GM19240 (cell line): ENCODE measurements around the gene TTC33.
A peak's percentile ranks its signal among the peaks of the same experiment; 100 is the strongest.
"Not testable (repeated sequence)": the region's sequence is repeated elsewhere in the genome, so short reads cannot be mapped to it uniquely, and the experiment has no call there.

Experiments used
- DNase-seq: peaks from one replicate; pipeline ENCODE4 v3.0.0; 2011; ENCODE audit warnings: low spot score; ENCODE audit not compliant: insufficient read length

The TTC33 gene

DNA sequence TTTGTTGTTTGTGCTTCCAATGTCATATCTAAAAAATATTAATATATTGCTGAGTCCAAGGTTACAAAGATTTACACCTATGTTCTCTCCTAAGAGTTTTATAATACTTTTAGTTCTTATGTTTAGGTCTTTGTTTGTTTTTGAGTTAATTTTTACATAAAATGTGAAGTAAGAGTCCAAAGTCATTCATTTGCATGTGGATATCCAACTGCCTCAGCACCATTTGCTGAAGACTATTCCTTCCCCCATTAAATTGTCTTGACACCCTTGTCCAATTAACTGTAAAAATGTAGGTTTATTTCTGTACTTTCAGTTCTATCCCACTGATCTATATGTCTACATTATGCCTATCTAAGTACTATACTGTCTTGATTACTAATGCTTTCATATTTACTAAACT is 35.7 kb downstream of the TTC33 start:
- DNase-seq, result no peak

DNA sequence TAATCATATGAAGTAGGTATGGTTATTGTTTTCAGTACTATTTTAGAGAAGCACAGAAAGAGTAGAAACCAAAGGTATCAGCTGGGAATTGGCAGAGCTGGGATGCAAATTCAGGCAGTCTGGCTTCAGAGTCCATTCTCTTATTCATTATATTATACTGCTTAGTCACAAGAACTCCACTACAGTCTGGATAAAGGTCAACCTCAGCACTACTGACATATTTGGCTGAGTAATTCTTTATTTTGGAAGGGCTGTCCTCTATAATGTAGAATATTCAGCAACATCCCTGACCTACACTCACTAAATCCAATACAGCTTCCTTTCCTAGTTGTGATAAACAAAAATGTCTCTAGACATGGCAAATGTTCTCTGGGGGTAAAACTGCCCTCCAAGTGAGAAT is 38.5 kb downstream of the TTC33 start:
- DNase-seq, result no peak

DNA sequence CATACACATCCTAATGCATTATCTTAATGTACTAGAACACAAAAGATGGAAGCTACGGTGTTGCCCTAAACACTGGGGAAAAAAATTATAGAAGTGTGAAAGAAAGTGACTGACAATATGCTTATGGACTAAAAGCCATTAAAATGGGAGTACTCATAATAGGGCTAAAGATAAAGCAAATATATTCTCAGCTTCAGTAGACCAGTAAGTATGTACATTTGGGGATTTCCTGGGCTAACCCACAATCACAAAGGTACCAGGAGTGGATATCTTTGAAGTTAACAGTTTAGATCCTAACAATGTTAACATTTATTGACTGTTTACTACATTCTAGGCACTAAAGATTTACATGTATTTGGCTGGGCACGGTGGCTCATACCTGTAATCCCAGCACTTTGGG is 39.2 kb downstream of the TTC33 start:
- no peak for DNase-seq

DNA sequence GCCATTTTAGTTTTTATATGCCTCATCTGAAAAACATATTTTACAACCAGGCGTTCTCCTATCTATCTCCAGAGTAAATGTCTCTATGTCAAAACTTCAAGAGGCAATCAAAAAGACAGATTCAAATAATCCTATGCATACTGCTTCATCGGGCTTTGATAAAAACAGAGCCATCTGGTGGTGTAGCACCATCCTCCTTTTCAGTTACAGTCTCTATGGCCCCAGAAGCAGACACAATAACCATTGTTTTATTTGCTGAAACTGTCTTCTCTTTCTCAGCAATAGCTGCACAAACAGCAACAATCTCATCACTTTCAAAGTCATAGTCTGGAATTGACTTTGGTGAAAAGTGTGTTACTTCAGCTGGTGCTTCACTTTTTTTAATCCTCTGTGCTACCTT is 39.8 kb downstream of the TTC33 start:
- DNase-seq, result no peak

DNA sequence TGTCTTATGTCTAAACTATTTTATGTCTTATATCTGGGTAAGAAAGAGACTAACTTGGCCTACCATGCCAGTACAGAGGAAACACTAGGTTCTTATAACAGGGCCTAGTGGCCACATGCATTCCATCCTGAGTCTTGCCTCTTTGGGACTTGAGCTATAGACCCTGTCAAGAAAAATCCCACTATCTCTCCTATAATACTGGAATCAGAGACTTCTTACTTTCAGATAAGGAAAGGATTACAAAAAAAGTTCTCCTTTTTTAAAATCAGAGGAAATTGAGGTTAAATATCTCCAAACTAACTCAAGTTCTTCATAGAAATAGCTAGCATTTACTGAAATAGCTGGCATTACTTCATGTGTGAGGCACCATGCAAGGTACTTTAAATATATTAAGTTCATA is 41.8 kb downstream of the TTC33 start:
- DNase-seq, result no peak

DNA sequence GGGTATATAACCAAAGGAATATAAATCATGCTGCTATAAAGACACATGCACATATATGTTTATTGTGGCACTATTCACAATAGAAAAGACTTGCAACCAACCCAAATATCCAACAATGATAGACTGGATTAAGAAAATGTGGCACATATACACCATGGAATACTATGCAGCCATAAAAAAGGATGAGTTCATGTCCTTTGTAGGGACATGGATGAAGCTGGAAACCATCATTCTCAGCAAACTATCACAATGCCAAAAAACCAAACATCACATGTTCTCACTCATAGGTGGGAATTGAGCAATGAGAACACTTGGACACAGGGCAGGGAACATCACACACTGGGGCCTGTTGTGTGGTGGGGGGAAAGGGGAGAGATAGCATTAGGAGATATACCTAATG is 45.2 kb downstream of the TTC33 start:
- DNase-seq, result not testable (repeated sequence)

DNA sequence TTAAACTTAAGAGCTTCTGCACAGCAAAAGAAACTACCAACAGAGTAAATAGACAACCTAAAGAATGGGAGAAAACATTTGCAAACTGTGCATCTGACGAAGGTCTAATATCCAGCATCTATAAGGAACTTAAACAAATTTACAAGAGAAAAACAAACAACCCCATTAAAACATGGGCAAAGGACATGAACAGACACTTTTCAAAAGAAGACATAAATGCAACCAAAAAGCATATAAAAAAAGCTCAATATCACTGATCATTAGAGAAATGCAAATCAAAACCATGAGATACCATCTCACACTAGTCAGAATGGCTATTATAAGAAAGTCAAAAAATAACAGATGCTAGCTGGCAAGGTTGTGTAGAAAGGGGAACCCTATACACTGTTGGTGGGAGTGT is 50.3 kb downstream of the TTC33 start:
- not testable (repeated sequence) for DNase-seq

DNA sequence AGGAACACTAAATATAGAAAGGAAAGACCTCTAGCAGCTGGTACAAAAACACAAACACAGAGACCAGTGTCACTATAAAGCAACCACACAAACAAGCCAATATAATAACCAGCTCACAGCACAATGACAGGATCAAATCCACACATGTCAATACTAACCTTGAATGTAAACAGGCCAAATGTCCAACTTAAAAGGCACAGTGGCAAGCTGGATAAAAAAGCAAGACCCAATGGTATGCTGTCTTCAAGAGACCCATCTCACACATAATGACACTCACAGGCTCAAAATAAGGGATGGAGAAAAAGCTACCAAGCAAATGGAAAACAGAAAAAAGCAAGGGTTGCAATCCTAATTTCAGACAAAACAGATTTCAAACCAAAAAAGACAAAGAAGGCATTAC is 53.7 kb downstream of the TTC33 start:
- DNase-seq, result not testable (repeated sequence)

DNA sequence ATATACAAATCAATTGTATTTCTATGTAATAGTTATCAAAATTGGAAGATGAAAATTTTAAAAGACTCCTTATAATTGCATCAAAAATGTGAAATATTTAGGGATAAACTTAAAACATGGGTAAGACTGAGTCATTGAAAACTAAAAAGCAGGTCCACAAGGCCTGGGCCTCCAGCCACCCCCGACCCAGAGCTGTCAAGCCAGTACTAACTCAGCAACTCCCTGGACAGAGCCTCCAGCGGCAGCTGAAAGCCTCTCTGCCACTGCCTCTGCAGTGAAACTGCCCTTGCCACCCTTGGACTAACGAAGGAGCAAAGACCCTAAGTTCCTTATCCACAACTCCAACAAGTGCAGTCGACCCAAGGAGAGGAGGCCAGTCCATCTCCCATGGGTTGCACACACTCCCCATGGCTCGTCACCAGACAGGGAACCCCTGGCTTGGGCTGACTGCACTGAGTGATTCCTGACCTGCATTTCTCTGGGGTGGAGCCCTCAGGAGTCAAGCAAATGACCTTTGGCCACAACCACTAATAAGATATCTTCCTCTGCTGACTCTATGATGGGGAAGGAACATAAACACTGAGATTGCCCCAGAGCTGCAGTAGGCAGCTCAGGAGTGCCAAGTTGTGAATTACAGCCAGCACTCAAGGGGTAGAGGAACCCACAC is 55.5 kb downstream of the TTC33 start:
- no peak for DNase-seq

DNA sequence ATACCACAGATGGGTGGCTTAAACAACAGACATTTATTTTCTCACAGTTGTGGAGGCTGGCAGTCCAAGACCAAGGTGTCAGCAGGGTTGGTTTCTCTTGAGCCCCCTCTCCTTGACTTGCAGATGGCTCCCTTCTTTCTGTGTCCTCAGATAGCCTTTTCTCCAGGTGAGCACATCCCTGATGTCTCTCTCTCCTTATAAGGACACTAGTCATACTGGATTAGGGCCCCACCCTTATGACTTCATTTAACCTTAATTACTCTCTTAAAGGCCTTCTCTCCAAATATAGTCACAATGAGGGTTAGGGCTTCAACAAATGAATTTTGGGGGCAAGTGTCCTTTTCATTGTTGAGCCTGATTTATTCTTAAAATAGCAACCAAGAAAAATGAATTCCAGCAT is 61.3 kb downstream of the TTC33 start:
- DNase-seq, result no peak

DNA sequence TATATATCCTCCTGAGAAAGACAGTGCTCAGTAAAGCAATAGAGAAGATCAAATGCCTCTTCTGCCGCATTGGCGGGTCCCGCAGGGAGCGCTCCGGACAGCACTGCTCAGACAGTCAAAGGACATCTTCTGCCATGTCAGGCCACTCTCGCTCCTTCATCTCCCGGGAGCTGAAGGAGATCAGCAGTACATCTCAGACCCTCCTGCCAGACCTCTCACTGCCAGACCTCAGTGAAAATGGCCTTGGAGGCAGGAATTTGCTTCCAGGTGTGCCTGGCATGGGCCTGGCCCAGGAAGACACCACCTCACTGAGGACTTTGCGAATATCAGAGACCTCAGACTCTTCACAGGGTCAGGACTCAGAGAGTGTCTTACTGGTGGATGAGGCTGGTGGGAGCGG is 63.9 kb downstream of the TTC33 start:
- DNase-seq, result no peak

DNA sequence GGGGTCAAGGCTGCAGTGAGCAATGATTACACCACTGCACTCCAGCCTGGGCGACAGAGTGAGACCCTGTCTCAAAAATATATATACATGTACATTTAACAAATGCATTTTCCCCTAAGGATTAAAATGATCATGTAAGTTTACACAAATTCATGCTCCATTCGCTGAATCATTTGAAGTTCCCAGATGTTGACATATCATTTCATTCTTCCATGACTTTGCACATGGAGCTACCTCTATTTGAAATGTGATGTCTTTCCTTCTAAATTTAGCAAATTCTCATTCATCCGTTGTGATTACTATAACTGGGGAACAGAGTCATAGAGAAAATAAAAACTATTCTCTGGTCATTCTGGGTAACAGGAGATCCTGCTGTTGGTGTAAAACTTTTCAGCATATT is 65.5 kb downstream of the TTC33 start:
- no peak for DNase-seq

DNA sequence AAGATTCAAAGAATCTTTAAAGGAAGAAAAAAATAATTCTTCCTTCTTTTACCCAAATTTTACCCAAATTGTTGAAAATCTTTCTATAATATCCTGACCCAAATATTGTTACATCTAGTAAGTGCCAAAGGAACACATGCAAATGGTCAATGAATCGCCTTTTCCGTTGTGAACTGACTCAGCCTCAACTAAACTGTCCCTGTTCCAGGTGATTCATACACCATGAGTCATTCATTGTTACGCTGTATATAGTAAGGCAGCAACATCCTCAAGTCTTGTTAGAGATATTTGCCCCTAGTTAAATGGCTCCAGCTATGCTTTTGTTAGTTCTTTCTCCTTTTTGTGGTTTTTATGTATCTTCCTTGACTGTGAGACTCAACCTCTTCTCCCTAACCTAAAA is 66.3 kb downstream of the TTC33 start:
- no peak for DNase-seq

DNA sequence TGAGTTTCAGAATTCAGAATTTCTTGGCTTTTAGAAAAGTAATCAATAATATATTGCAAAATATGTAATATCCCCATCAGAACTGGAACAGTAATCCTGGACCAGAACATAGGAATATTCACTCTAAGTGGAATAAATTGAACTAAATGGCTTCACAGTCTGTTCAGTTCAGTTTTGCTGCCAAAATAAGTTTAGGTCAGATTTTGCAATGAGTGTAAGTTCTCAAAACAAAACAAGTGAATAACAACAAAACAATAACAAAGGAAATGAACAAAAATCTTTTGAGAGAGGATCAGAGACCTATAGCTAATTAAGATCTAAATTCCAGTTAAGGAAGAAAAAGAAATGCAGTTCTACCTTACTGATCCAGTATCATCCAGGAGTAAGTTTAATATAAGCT is 66.8 kb downstream of the TTC33 start:
- no peak for DNase-seq

DNA sequence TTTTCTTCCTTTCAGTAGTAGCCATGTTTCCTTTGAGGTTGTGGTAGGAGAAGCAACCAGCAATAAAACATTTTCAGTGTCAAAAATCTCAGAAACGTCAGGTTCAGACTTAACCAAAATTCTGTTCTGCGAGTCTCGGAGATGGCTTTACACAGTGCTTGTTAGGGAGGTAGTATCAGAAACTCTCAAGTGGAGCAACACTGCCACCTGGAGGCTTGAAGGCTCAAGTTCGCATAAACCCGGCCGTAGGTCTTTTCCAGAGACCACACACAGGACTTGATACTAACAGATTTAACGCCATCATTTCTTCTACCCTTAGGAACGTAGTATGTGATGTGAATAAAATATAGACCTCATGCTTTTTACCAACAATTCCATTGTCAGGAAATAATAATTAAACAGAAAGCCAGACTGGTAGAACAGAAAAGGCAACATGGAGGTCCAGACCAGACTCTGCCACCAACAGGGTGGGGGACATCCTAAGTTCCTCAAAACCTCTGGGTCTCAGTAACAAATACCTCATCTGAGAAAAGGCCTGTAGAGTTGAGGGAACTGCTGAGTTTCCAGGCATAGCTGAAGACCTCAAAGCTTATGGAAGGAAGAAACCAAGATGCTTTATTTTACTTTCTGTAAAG is 67.5 kb downstream of the TTC33 start:
- DNase-seq, result peak; percentile 40

DNA sequence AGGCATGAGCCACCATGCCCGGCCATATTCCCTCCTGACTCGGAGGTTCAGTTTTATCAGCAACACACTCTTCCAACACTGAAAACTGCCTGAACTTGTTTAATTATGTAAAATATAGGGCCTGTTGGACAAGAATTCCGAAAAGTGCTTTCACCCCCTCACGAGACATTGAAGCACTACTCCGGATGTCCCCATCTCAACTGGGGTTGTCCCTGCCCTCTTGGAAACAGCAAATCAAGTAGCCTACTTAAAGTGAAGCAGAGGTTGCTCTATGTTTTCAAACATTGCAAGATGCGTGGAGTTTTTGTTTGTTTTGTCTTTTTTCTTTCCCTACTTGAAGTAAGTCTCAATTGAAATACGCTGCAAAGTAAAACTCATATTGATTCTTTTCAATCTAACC is 68.4 kb downstream of the TTC33 start:
- DNase-seq, result no peak

DNA sequence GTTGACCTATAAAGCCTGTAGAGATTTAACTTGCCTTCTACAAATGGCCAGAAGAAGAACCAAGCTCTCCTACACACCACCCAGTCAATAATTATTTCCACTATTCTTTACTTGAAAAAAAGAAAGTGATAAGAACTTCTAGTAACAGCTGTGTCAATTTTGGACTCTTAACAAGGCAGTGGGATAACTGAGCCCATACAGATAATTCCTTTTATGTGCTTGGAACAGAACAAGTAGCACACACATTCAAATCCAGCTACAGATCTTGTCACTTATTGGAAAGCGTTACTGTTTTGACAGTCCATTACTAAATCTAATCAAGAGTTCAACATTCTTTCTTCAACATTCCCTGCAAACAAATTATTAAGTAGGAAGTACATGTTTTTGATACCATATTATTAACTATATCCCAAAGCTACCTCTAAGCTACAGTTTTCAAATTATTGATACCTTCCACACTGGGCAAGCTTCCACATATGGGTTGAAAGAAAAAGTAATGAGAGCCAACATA is 69.7 kb downstream of the TTC33 start:
- DNase-seq, result no peak

DNA sequence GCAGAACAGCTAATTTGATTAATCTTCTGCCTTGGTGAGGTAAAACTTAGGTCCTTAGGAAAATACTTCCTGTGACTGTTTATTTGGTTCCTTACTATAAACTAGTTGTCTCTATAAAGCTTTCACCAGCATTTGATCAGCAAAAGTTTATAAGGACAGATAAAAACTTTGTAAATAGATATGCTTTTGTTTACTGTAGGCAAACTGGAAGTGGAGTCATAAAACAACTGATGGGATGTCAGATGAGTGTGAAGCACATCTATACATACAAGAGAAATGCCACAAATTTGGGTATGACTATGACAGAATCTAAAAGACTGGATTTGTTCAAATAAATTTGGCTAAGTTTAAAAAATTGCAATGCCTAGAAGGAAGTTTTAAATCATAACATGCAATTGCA is 70.6 kb downstream of the TTC33 start:
- no peak for DNase-seq

DNA sequence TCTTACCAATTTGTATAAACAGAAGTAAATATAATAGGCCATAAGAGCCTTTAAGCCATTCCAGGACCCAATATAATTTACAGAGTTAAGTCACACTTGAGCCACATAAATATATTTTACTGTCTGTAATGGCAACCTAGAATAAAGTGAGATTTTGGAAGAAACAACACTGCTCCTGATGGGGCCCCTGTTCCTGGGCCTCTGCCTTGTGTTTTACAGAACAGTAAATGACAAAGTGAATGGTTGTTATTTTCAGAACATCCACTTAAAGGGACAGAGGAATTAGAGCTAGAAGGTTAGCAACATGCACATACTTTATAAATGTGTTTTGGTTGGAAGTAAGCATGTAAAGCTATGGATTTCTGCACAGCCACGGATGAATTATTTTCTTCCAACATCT is 72.5 kb downstream of the TTC33 start:
- DNase-seq, result no peak

DNA sequence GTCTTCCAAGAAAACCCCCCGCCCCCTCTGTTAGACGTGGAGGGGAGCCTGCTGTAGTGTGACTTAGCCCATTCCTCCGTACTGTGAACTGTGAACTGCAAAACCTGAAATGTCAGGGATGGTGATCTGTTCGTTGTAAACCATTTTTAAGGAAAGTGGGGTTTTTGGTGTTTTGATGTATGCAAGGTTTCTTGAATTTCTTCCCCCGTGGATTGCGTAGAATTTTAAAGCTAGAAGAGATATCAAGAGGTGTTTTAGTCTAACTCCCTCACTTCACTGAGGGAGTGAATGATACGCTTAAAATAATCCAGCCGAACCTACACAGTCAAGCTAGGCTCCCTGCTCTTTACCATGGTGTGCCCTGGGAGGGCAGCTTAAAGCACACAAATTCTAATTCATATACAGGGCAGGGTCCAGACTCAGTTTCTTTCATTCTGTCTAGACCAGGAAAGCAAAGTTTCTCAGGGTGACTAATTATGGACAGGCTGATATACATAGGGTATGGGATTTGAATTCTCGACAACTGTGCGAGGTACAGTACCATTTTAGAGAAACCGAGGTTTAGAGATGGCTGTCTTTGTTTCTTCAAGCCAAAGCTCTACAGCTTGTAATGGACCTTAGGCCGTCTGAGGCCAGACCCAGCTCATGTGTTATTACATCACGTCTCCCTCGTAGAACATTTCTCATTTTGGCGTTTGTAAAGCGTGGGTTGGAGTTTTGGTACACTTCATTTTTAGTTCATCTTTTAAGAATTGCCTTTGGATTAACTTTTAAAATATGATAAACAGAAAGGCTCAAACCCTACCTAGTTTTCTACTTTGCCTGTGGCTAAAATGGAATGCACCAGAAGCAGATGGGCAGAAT is 73.4 kb downstream of the TTC33 start:
- DNase-seq, result no peak

DNA sequence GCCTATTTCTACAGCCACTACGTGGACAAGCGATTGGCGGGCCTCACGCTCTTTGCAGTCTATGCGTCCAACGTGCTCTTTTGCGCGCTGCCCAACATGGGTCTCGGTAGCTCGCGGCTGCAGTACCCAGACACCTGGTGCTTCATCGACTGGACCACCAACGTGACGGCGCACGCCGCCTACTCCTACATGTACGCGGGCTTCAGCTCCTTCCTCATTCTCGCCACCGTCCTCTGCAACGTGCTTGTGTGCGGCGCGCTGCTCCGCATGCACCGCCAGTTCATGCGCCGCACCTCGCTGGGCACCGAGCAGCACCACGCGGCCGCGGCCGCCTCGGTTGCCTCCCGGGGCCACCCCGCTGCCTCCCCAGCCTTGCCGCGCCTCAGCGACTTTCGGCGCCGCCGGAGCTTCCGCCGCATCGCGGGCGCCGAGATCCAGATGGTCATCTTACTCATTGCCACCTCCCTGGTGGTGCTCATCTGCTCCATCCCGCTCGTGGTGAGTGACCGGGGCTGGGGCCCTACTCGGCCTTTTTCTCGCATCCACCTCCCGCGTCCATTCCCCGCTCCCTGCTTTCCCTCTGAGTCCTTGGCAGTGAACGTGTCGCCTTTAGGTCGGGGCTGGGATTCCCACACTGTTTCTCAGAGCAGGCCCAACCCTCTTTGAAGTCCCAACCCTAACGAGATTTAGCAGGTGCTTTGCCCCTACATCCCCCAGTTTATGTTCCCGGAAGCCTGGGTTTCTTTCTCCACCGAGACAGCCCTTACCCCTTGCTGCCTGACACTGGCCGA is 74.2 kb downstream of the TTC33 start:
- no peak for DNase-seq
